Tibial nerve (tissue), 4 donors: ENCODE data around the gene FAM193B. TPM values are rescaled to one million over a fixed set of nuclear protein-coding genes. Genes with fewer than 3 reads are reported as not detected.
"Not testable (repeated sequence)": the region's sequence is repeated elsewhere in the genome, so short reads cannot be mapped to it uniquely, and the experiment has no call there.

Experiments
- DNase-seq, 2 donors: peaks; one replicate each; pipeline ENCODE4 v3.0.0-alpha.2; 2019; ENCODE audit warnings: low spot score in 2 of 2
- H3K27ac ChIP-seq, 4 donors: fragments of 200-600 bp; sonication (generic) in 3 of 4; one replicate each; pipeline ENCODE4 v1.5.1; 2017 to 2019; ENCODE audit warnings: mild to moderate bottlenecking in 1 of 4
- H3K27me3 ChIP-seq, 2 donors: fragments of 200-600 bp; sonication (generic) in 1 of 2; one replicate each; pipeline versions ENCODE4 v1.5.1 to v1.6.0; 2017 to 2019
- H3K36me3 ChIP-seq, 3 donors: fragments of 200-600 bp; sonication (generic); one replicate each; pipeline ENCODE4 v1.5.1; 2018 to 2019
- H3K4me1 ChIP-seq, 4 donors: fragments of 200-600 bp; sonication (generic) in 3 of 4; one replicate each; pipeline ENCODE4 v1.5.1; 2017 to 2019
- H3K4me3 ChIP-seq, 4 donors: fragments of 200-600 bp; sonication (generic) in 3 of 4; one replicate each; pipeline ENCODE4 v1.5.1; 2017 to 2019; ENCODE audit warnings: mild to moderate bottlenecking in 1 of 4, moderate library complexity in 1 of 4
- H3K9me3 ChIP-seq, 4 donors: fragments of 200-600 bp; sonication (generic) in 3 of 4; one replicate each; pipeline ENCODE4 v1.5.1; 2017 to 2019
- EP300 ChIP-seq, 2 donors: sonication (generic); formaldehyde crosslinking; IDR thresholded peaks; one replicate each; pipeline ENCODE4 v1.6.1; 2017; ENCODE audit warnings: antibody characterized with exemption in 2 of 2, mild to moderate bottlenecking in 1 of 2
- POLR2A ChIP-seq, 2 donors: fragments of 450-650 bp; IDR thresholded peaks; one replicate each; pipeline ENCODE4 v1.6.1; 2017; ENCODE audit warnings: antibody characterized with exemption in 2 of 2, mild to moderate bottlenecking in 2 of 2, moderate library complexity in 2 of 2
- WGBS, 2 donors: methylation state at CpG; one replicate each; pipeline ENCODE4 v1.1.5; 2018; 5-methylcytosine and 5-hydroxymethylcytosine counted together
- total RNA-seq, 4 donors: library from RNA; depleted of rRNA; stranded (reverse); fragments of >200 nt; gene quantifications; one replicate each; pipeline ENCODE4 v1.1.0, GENCODE V29; 2016
- TF ChIP-seq, protein P1 (sequence below), 5 experiments: fragments of 200-600 bp in 3 of 5; fragments of 450-650 bp in 2 of 5; sonication (generic) in 3 of 5; IDR thresholded peaks; one replicate each; pipeline ENCODE4 v1.5.1; 2016 to 2019; ENCODE audit warnings: antibody characterized with exemption in 5 of 5, mild to moderate bottlenecking in 3 of 5, moderate library complexity in 2 of 5

FAM193B gene
- total RNA-seq, 4 donors from 2014 or later = 82.4 to 152 (median 115) TPM

DNA sequence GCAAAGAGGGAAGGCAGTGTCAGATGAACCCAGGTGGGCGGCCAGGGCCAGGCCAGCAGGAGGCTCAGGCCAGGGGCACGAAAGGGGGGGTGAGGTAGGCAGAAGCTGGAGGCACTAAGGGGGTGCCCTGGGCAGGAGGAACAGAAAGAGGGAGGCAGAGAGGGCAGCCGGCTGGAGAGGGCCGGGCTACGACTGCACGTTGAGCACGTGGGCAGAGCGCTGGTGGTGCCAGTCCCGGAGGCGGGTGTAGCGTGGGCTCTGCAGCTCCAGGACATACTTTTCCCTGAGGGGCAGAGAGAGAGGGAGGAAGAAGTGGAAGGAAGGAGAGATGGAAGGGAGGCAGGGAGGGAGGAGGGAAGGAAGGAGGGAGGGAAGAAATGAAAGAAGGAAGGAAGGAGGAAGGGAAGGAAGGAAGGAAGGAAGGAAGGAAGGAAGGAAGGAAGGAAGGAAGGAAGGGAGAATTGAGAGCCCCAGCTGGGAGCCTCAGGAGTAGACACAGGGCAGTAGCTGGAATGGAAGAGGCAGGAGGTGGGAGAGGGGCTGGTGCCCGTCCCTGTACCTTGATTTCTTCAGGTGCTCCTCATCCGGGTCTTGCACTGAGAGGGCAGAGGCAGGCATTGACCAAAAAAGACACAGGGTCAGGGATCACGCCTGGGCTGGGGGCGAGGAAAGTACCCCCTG lies 63.9 kb downstream of the FAM193B start:
- H3K27ac ChIP-seq = peak overlapping the region in 2 of 4 donors; percentile 65 to 93
- H3K27me3 ChIP-seq = no peaks in the 10 kb centered on the region
- 60 to 77% methylated on average over 15 of the region's 15 CpGs for WGBS, 2 donors
- no peak for DNase-seq
- H3K4me1 ChIP-seq = peaks cover 0 to 66% (median 25%) of the 10 kb centered on the region in 4 donors
- no peak overlapping the region for H3K4me3 ChIP-seq
- no peaks in the 10 kb centered on the region for H3K9me3 ChIP-seq
- peaks cover 0 to 69% (median 0%) of the 10 kb centered on the region in 3 donors for H3K36me3 ChIP-seq
- TF ChIP-seq, protein P1, sequence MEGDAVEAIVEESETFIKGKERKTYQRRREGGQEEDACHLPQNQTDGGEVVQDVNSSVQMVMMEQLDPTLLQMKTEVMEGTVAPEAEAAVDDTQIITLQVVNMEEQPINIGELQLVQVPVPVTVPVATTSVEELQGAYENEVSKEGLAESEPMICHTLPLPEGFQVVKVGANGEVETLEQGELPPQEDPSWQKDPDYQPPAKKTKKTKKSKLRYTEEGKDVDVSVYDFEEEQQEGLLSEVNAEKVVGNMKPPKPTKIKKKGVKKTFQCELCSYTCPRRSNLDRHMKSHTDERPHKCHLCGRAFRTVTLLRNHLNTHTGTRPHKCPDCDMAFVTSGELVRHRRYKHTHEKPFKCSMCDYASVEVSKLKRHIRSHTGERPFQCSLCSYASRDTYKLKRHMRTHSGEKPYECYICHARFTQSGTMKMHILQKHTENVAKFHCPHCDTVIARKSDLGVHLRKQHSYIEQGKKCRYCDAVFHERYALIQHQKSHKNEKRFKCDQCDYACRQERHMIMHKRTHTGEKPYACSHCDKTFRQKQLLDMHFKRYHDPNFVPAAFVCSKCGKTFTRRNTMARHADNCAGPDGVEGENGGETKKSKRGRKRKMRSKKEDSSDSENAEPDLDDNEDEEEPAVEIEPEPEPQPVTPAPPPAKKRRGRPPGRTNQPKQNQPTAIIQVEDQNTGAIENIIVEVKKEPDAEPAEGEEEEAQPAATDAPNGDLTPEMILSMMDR (IDR thresholded peaks at IDR 0.05) = no peak
- TF ChIP-seq EP300 (IDR thresholded peaks at IDR 0.05) = no peak
- no peak for TF ChIP-seq POLR2A (IDR thresholded peaks at IDR 0.05)

DNA sequence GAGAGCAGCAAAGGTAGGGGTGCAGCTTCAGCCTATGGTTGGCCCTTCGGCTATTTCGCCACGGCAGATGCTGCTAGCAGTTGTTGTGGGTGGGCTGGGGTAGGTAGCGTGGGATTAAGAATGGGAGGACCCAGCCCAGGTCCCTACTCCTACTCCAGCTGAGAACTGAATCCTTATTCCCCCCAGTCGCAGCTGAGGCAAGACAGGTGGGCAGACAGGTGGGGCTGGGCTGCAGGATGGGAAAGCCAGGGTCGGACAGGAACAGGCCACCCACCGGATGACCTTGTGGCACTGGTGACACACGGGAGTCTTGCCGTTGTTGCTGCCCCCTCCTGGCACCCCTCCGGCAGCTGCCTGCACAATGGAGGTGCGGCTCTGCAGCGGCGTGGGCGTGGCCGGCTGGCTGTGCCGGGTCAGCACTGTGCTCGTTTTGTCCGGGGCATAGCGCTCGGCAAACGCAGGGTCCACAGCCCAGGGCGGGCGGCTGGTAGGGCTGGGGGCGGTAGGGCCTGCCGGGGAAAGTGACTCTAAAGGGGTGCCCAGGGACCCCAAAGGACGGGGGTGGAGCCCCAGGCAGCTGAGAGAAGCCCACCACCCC lies 65.1 kb downstream of the FAM193B start:
- Histone ChIP-seq H3K36me3 (peaks cover 0 to 81% (median 0%) of the 10 kb centered on the region in 3 donors), H3K4me1 (peaks cover 0 to 66% (median 13%) of the 10 kb centered on the region in 4 donors), H3K27me3 (no peaks in the 10 kb centered on the region), H3K27ac (peak overlapping the region in 3 of 4 donors; percentile 10 to 93 (median 65)), H3K9me3 (no peaks in the 10 kb centered on the region), H3K4me3 (no peak overlapping the region)
- TF ChIP-seq, protein P1 (IDR thresholded peaks at IDR 0.05) = peak in 1 of 5 experiments; percentile 7
- TF ChIP-seq POLR2A (IDR thresholded peaks at IDR 0.05) (no peak), EP300 (IDR thresholded peaks at IDR 0.05) (no peak)
- 56 to 61% methylated on average over 15 to 25 of the region's 26 CpGs for WGBS, 2 donors
- no peak for DNase-seq

DNA sequence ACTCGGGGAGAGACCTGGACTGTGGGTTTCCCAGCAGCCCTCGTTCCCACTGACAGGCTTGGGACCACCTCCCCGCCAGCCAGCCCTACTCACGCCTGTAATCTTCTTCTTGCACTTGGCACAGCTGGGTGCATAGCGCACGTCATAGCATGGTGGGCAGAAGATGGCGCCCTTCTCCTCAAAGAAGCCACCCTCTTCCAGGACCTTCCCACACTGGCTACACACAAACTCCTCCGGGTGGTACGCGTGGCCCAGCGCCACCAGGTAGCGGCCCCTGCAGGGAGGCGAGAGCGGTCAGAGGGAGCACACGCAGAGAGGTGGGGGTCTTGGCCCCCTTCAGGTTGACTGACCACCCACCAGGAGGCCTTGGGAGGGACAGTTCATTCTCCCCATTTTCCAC lies 66.4 kb downstream of the FAM193B start:
- Histone ChIP-seq H3K27me3 (no peaks in the 10 kb centered on the region), H3K9me3 (no peaks in the 10 kb centered on the region), H3K27ac (peak overlapping the region in 1 of 4 donors; percentile 27), H3K4me3 (no peak overlapping the region), H3K36me3 (peaks cover 0 to 94% (median 0%) of the 10 kb centered on the region in 3 donors), H3K4me1 (peaks cover 0 to 58% (median under 1%) of the 10 kb centered on the region in 4 donors)
- DNase-seq = no peak
- no peak for TF ChIP-seq EP300 (IDR thresholded peaks at IDR 0.05)
- TF ChIP-seq POLR2A (IDR thresholded peaks at IDR 0.05) = no peak
- TF ChIP-seq, protein P1 (IDR thresholded peaks at IDR 0.05) = no peak
- 88 to 91% methylated on average over 15 of the region's 15 CpGs for WGBS, 2 donors

DNA sequence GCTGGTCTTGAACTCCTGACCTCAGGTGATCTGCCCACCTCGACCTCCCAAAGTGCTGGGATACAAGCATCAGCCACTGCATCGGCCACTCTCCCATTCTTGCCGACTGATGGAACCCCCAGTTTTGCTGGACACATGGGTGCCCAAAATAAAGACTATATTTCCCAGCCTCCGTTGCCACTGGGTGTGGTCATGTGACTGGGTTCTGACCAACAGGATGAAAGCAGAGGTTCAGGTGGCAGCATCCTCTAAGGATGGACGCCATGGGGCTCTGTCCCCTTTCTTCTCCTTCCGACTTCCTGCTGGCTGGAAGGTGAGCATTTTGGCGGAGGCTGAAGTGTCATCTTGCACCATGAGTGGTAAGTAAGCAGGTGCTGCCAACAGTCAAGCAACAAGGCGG lies 67.2 kb downstream of the FAM193B start:
- Histone ChIP-seq H3K27ac (no peak overlapping the region), H3K4me3 (no peak overlapping the region), H3K9me3 (no peaks in the 10 kb centered on the region), H3K4me1 (peaks cover 0 to 50% (median 0%) of the 10 kb centered on the region in 4 donors), H3K36me3 (peaks cover 0 to 94% (median 0%) of the 10 kb centered on the region in 3 donors), H3K27me3 (no peaks in the 10 kb centered on the region)
- no peak for DNase-seq
- 84 to 91% methylated on average over 7 to 8 of the region's 8 CpGs for WGBS, 2 donors
- TF ChIP-seq POLR2A (IDR thresholded peaks at IDR 0.05) (no peak), EP300 (IDR thresholded peaks at IDR 0.05) (no peak)
- TF ChIP-seq, protein P1 (IDR thresholded peaks at IDR 0.05) = no peak

DNA sequence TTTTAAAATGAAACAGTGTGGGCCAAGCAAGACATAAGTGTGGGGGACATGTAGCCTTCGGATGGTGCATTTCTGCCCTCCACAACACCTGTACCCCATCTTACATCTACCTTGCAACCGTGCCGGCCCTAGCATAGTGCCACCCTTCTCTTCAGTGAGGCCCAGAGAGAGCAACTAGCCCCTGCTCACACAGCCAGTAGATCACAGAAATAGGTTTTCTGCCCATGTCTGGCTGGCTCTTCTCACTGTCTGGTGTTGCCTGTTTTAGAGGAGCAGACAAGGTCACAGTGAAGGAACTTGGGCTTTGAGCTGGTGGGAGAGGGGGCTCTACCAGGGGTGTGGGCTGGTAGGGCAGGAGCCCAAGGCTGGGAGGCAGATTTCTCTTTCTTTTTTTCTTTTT lies 68.1 kb downstream of the FAM193B start:
- H3K4me3 ChIP-seq = no peak overlapping the region
- peaks cover 0 to 94% (median 0%) of the 10 kb centered on the region in 3 donors for H3K36me3 ChIP-seq
- no peak overlapping the region for H3K27ac ChIP-seq
- no peaks in the 10 kb centered on the region for H3K9me3 ChIP-seq
- DNase-seq = no peak
- WGBS, 2 donors = 97 to 99% methylated on average over 3 of the region's 3 CpGs
- no peaks in the 10 kb centered on the region for H3K27me3 ChIP-seq
- no peak for TF ChIP-seq EP300 (IDR thresholded peaks at IDR 0.05)
- no peak for TF ChIP-seq POLR2A (IDR thresholded peaks at IDR 0.05)
- TF ChIP-seq, protein P1 (IDR thresholded peaks at IDR 0.05) = no peak
- peaks cover 0 to 46% (median 0%) of the 10 kb centered on the region in 4 donors for H3K4me1 ChIP-seq

DNA sequence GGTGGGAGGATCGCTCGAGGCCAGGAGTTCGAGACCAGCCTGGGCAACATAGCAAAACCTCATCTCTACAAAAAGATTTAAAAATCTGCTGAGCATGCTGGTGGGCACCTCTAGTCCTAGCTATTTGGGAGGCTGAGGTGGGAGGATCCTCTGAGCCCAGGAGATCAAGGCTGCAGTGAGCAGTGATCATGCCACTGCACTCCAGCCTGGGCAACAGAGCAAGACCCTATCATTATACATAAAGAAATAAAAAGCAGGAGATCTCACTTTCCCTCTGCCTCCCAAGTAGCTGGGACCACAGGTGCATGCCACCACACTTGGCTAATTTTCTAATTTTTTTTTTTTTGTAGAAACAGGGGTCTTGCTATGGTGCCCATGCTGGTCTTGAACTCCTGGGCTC lies 68.6 kb downstream of the FAM193B start:
- 90 to 97% methylated on average over 3 of the region's 3 CpGs for WGBS, 2 donors
- DNase-seq, H3K27ac ChIP-seq, H3K27me3 ChIP-seq, H3K4me3 ChIP-seq, H3K9me3 ChIP-seq: not testable (repeated sequence)
- peaks cover 0 to 92% (median 0%) of the 10 kb centered on the region in 3 donors for H3K36me3 ChIP-seq
- peaks cover 0 to 45% (median 0%) of the 10 kb centered on the region in 4 donors for H3K4me1 ChIP-seq
